NCI-H146 treated with DMSO at 0.1 percent for 48 hours (cell line): ENCODE results near the gene ZC3H4.
A peak's percentile ranks its signal among the peaks of the same experiment; 100 is the strongest.

Experiments
- DNase-seq: peaks from one replicate; lab custom pipeline; 2025; ENCODE audit not compliant: unreplicated experiment; lab: John Stamatoyannopoulos, UW

The ZC3H4 gene

DNA sequence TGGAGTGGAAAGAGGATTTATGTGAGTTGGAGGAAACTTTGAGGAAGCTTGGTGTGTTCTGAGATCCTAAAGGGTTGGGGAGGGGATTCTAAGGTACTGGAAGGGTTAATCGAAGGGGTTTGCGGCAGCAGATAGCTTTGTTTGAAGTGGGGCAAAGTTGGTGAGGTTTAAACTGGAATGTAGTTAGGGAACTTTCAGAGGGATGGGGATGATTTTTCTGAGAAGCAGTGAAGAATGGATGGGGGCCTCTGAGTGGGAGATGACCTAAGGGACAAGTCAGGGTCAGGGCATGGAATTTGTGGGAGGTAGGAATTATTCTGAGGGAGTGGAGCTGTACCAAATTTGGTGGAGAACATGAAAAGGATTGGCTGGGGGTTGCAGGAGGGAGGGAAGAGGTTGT is 21.0 kb upstream of the ZC3H4 start:
- DNase-seq, result no peak

DNA sequence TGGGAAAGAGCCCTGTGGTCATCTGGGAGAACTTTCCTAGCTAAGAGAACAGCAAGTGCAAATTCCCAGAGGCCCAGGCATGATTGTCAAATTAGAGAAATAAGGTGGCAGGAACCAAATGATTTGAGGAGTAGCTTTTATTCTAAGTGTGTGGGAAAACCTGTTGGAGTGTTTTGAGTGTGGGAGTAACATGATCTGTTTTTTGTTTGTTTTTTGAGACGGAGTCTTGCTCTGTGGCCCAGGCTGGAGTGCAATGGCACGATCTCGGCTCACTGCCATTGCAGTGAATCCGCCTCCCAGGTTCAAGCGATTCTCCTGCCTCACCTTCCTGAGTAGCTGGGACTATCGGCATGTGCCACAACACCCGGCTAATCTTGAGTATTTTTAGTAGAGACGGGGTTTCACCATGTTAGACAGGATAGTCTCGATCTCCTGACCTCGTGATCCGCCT is 19.5 kb upstream of the ZC3H4 start:
- DNase-seq, result no peak

DNA sequence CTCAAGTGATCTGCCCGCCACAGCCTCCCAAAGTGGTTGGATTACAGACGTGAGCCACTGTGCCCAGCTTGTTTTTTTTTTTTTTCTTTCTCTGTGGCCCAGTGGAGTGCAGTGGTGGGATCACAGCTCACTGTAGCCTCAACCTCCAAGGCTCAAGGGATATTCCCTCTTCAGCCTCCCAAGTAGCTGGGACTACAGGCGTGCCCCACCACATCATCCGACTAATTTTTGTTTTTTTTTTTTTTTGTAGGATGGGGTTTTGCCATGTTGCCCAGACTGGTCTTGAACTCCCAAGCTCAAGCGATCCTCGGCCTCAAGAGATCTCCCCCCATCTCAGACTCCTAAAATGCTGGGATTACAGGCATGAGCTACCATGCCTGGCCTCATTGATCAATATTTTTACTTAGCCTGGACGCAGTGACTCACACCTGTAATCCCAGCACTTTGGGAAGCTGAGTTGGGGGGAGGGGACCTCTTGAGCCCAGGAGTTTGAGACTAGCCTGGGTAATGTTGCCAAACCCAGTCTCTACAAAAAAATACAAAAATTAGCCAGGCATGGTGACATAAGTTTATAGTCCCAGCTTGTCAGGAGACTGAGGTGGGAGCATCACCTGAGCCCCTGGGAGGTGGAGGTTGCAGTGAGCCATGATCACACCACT is 18.7 kb upstream of the ZC3H4 start:
- no peak for DNase-seq

DNA sequence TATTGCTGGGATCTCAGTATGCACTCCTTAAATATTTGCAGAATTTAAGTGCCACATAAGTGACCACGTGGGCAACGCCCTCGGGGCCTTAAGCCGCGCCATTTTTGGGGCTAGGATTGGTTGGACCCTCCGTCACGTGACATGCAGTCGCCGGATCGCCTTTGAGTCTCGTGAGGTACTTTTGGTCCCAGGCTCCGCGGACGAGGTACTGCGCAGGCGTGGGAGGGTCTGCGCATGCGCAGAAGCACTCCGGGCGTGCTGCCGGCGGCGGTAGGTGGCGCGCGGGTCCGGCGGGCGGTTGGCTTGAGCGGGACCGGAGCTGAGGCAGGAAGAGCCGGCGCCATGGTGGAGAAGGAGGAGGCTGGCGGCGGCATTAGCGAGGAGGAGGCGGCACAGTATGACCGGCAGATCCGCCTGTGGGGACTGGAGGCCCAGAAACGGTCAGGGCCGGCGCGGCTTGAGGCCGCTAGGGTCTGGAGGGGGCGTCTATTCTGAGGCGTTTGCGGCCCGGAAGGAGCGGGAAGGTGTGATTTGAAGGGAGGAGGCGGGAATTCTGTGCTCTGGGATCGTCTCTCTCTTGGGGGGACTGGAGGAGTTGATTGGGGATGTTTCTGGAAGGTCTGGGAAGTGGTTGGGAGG is 17.1 kb upstream of the ZC3H4 start, which contains the start of gene SAE1:
Gene SAE1 (plus strand): TSS at position 247 of the 639 bp plus-strand sequence. CDS start 96 bp downstream, at position 343.
- DNase-seq, result peak; percentile 94

DNA sequence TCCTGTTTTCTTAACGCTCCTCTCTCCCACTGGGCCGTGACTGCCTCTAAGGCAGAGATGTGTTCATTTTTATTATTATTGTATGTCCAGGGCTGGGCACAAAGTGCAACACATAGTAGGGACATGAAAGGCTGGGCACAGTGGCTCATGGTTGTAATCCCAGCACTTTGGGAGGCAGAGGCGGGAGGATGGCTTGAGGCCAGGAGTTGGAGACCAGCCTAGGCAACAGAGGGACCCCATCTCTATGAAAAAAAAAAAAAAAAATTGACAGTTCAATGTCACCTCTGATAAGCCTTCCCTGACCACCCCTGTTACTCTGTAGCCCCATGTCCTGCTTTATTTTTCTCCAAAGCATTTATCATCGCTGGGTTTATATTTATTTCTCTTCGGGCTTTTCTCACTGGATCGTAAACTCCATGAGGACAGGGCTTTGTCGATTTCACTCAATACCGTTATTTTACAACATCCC is 16.6 kb upstream of the ZC3H4 start:
- no peak for DNase-seq

DNA sequence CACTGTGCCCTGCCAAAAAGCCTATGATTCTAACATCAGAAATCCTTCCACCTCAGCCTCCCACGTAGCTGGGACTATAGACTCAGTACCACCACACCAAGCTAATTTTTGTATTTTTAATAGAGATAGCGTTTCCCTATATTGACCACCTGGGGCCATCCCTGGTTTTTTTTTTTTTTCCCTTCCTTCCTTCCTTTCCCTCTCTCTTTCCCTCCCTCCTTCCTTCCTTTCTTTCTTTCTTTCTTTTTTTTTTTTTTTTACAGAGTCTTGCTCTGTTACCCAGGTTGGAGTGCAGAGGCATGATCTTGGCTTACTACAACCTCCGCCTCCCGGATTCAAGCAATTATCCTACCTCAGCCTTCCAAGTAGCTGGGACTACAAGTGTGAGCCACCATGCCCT is 16.0 kb upstream of the ZC3H4 start:
- DNase-seq, result no peak

DNA sequence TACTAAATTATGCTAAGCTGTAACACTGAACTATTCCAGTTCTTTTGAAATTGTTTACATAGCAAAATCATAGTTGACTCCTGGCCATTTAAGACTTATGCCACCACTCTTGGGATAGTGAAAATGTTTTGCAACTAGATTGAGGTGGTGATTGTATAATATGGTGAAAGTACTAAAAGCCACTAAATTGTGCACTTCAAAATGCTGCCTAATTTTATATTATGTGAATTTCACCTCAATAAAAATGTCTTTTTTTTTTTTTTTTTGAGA is 12.0 kb upstream of the ZC3H4 start:
- no peak for DNase-seq

DNA sequence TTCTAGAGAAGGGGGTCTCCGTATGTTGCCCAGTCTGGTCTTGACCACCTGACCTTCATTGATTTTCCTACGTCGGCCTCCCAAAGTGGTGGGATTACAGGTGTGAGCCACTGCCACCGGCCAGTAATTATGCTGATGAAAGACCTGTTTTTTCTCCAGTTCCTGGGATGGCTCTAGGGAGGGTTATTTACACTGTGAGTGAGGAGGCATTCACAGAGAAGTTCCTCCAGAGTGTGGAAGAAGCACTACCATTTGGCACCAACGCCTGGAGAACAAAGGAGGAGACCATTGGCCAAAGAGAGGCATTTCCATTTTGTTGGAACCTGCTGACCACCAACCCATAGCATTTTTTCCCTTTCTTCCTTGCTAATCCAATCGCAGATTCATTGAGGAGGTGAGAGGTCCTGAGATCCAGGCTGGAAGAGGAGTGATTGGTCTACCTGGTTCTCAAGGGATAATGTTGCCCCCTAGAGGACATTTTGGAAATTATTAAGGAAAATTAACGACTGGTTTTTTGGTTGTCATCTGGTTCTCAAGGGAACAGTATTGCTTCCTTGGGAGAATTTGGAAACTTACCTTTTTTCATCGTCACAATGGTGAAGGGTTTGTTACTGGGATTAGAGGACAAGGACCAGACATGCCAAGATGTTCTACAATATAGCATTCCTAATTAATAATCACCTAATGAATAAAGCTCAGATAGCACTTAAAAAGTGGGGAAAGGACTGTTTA is 11.5 kb upstream of the ZC3H4 start:
- DNase-seq, result peak; percentile 89

DNA sequence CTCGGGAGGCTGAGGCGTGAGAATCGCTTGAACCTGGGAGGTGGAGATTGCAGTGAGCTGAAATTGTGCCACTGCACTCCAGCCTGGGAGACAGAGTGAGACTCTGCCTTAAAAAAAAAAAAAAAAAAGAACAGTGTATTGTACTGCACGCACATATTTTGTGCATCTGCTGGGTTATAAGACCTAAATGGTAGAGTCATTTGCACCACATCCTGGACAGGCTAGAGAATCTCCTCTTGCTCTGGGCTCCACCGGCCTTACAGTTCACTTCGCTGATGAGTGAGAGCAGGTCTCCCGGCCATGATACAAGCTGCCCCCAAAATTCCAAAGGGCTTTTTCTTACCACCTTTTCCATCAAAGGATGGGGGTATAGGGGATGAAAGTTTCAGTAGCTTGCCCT is 9.8 kb upstream of the ZC3H4 start:
- no peak for DNase-seq

DNA sequence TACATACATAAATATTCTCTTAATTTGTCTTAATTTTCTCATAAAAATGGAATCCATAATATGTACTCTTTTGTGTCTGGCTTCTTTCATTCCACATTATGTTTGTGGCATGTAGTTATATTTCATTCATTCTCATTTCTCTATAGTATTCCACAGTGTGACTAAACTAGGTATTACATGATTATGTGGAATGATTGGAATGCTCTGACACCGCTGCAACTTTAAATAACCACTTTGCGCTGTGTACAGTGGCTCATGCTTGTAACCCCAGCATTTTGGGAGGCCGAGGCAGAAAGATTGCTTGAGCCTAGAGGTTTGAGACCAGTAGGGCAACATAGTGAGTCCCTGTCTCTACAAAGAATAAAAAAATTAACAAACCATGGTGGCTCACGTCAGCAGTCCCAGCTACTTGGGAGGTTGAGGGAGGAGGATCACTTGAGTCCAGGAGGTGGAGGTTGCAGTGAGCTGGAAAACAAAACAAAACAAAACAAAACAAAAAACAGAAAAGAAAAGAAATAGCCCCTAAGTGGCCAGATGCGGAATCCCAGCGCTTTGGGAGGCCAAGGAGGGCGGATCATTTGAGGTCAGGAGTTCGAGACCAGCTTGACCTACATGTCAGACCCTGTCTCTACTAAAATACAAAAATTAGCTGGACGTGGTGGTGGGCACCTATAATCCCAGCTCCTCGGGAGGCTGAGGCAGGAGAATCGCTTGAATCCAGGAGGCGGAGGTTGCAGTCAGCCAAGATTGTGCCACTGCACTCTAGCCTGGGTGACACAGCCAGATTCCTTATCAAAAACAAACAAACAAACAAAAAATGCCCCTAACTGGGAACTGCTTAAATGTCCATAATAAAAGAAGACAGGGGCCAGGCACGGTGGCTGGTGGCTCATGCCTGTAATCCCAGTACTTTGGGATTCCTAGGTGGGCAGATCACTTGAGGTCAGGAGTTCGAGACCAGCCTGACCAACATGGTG is 9.1 kb upstream of the ZC3H4 start:
- DNase-seq, result no peak

DNA sequence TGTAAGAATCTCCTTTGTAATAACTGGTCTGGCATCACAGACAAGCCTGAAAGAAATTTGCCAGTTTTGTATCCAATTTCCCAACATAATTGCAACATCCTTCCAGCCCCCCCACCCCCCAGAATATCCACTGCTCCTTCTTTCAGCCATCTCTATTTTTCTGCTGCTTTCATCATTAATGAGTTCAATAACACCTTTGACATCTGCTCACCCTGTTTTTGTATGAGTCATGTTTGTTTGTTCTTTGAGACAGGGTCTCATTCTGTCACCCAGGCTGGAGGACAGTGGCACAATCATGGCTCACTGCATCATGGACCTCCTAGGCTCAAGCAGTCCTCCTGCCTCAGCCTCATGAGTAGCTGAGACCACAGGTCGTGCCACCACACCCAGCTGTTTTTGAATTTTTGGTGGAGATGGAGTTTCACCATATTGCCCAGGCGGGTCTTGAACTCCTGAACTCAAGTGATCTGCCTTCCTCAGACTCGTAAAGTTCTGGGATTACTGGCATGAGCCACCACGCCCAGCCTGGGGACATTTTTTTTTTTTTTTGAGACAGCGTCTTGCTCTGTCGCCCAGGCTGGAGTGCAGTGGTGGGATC is 7.0 kb upstream of the ZC3H4 start:
- DNase-seq, result no peak

DNA sequence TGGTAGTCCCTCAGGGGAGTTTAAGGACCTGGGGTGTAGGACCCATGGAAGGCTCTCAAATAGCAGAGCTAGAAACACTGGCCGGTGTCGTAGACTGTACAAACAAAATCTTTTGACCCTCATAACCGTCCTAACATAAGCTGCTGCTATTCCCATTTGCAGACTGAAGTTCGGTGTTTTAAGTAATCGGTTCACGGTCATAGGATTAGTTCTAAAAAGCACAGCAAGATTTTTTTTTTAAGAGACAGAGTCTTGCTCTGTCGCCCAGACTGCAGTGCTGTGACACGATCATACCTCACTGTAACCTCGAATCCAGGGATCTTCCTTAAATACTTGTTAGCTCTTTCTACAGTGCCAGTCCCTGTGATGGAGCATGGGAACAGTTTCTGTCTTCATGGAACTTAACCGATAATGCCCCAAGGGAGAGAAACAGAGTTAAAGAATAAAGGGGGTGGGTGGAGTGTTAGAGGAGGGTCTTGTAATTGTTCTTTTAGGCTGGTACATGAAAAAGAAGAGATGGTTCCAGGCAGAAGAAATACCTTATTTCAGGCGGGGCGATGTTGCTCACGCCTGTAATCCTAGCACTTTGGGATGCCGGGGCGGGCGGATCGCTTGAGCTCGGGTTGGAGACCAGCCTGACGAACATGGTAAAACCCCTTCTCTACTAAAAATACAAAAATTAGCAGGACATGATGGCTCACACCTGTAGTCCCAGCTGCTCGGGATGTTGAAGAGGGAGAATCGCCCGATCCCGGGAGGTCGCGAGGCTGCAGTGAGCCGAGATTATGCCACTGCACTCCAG is 475 bp upstream of the ZC3H4 start:
- DNase-seq, result no peak

DNA sequence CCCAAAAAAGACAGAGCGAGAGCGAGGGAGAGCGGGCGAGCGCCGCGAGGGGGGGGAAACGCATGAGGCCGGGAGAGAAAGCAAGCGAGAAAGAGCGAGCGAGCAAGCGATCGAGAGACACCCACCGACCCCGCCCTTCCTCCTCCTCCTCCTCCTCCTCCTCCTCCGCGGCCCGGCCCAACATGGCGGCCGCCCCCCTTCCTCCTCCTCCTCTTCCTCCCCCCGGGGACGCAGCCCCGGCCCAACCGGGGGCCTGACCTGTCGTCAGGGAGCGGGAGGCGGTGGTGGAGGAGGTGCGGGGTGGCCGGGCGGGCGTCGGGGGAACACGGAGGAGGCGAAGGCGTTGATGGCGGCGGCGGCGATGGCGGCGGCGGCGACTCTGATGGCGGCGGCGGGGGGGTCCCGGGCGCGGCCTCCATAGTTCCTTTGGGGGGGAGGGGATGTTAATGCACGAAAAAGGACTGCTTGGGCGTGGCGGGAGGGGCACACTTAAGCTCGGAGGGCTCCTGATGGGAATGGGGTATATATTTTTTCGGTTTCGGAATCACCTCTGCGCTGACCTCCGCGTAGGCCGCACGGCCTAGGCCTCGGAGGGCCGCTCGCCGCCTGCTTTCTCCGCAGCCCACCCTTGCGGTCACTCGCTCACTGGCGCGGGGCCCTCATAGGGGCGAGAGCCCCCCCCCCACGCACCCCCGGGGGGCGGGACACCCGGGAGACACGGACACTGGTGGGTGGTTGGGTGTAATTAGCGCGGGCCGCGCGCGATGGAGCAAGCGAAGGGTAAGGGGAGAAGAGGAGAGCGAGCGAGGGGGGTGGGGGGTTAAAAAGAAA is 1.2 kb downstream of the ZC3H4 start:
- DNase-seq, result peak; percentile 70

DNA sequence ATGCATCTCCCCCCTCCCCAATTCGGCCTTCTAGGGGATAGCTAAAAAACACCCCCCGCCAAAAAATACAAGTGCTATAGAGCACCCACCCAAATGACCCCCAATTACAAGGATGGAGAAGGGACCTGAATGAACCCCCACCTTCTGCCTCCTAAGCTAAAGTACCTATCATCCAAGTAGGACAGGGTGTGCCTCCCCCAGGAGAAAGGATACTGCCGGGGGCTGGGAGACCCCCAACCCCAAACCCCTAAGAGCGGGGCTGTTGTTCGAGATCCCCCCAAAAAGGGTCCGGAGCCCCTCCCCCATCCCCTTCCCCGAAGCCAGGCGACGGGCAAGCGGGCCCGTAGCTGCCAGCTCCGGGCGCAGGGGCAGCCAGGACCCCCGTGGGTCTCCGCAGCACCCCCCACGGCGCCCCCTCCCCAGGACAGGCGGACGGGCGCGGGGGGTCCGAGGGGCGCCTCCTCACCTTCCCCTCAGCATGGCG is 1.9 kb downstream of the ZC3H4 start:
- no peak for DNase-seq

DNA sequence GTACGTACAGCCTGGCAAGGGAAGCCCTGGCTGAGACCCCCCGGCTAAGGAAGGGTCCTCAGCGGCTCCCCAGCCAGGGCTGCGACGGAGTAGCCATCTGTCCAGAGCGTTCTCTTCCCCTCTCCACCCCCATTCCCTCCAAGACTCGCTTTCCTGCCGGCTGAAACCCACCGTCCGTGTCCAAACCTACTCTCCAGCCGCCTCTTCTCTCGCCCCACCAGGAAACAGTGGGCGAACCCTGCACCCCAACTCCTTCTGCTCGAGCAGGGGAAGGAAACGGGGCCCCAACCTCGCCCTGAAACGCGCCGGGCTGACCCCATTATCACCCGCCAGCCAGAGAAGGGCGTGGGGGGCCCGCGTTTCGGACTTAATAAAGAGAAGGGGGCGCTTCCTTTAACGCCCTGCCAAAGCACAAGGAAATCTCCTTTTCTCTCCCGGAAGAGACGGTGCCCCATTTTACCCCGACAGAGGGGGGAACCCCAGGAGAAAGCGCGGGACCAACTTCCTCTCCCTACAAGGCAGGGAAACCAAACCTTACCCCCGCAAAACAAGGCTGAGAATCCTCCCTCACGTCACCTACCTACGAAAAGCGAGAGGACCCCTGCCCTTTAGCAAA is 2.5 kb downstream of the ZC3H4 start:
- no peak for DNase-seq

DNA sequence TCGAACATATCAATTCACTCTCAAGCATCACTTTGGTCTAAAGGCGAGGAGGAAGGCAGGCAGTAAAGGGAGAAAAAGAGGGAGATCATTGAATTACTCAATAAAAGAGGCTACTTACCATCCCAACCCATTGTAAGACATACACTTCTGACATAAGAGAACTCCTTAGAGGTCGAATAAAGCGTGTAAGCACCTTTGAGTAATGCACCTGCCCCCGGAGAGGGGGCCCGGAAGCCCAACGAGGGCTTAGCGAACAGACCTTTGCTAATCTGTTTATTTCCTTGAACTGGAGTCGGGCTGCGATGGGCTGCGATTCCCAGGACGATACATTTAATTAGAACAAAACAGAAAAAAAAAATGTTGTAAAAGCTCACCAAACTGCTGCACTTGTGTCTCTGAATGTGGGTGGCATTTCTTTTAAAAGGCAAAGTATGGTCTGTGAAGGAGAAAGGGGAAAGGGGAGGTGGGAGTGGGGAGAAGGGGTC is 3.0 kb downstream of the ZC3H4 start:
- DNase-seq, result no peak

DNA sequence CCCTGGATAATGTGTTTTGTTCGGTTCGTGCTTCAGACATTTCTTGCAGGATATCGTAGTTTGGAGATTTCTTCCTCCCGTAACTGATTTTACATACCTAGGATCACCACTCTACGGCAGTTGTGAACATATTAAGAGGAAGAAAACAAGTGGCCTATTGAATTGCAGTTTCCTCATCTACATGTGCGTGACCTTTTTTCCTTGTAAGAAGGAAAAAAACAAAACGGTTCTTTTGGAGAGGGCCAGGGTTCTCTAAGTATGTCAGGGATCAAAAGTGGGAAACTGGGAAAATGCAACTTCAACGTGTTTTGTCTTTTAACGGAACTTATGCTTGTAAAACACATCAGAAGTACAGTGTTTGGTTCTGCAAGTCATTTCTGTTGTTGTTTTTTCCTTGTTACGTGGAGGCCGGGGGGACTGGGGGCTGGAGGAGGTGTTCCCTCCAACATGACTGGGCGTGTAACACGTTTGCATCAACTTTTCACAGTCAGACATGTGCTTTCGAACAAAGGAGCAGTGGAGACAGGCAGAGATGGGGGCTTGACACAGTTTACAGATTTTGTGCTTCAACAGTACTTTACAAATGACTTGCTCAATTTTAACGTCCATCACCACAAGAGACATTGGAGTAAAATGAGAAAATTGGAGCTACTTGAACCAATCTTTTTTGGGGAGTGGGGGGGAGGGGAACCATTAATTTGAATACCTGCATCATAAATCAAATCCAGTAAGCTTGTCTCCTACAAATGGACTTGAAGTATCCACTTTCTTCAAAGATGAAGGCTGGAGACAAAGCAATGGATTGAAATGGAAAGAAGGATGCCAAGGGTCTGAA is 3.8 kb downstream of the ZC3H4 start:
- DNase-seq, result no peak
